GM19240 (cell line): ENCODE results near the gene HOXD4.

ENCODE experiments used
- DNase-seq: peaks from one replicate; pipeline ENCODE4 v3.0.0; 2011; ENCODE audit warnings: low spot score; ENCODE audit not compliant: insufficient read length

Gene HOXD4

DNA sequence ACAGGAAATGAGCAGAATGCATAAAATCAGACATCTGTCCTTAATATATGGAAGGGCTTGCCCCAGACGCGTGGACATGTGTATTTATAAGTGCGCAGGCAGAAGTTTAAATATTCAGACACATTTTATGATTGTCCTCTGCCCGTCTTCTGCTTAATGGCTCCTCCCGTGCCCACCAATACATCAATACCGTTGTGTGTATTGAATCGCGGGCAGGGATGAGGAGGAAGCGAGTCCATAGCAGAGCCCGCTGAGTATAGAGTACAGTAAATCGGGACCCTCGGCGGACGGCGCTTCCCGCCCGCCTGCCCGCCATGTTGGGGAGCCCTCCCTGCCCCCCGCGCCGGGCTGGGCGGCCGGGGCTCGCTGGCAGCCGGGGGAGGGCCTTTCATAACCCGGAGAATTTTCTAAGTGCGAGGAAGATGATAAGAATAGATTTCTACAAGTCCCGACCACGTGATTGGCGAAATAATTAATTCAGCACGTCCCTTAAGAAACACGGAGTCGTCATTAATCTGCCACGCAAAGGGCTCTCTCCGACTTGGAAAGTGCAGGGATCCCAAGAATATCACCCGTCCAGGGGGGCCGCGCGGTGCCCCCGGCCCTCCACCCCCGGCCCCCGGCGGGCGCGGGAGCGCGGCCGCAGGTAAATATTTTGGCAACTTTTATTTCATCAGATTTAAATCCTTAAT lies 5.6 kb downstream of the HOXD4 start, which contains the start of gene HOXD3:
Gene HOXD3, plus strand, starts transcription at position 501 of the 692 bp plus-strand sequence. CDS start 11,808 bp downstream, outside the sequence.
- no peak for DNase-seq

DNA sequence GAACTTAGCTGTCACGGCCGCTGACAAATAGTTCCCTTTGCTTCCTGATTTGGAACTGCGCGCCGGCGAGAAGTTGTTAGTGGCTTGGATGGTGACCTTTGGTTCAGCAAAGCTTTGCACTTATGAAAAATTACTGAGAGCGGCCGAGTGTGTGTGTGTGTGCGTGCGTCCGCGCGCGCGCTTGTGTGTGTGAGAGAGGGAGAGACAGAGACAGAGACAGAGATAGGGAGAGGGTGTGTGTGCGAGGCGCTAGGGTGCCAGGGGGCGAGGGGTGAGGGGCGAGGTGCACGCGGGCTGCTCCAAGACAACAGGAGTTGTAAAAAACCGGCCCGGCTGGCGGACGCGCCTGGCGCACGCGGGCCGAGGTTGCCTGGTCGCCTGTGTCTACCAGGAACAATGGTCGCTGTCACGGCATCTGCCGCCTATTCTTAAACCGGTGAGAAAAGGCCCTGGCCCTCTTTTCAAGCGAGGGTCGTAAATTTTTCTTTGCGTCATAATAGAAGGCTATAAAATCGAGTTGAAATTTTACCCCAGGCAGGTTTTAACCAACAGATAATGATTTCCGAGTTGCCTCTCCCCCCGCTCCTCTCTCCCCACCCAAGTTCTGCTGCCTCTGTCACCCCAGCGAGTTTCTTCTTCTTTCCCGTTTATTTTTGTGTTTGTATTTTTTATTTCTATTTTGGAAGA lies 6.3 kb downstream of the HOXD4 start:
- DNase-seq: no peak

DNA sequence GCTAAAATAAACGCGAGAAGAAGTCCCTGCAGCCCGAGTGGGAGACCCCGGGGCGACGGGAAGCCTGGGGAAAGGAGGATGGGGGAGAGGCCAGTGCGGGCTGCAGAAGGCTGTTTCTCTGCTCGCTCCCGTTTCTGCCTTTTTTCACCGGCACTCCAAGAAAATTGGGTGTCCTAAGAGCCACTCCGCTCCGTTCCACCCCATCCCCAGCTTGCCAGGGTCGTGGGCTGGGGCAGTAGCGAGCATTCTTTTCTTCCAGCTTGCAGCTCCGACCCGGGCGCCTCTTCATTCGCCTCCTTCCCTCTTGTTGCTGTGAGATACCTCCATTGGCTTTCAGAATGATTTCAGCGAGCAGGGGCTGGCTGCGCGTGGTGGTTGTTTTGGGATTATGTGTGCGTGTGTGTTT lies 6.8 kb downstream of the HOXD4 start:
- DNase-seq: no peak

DNA sequence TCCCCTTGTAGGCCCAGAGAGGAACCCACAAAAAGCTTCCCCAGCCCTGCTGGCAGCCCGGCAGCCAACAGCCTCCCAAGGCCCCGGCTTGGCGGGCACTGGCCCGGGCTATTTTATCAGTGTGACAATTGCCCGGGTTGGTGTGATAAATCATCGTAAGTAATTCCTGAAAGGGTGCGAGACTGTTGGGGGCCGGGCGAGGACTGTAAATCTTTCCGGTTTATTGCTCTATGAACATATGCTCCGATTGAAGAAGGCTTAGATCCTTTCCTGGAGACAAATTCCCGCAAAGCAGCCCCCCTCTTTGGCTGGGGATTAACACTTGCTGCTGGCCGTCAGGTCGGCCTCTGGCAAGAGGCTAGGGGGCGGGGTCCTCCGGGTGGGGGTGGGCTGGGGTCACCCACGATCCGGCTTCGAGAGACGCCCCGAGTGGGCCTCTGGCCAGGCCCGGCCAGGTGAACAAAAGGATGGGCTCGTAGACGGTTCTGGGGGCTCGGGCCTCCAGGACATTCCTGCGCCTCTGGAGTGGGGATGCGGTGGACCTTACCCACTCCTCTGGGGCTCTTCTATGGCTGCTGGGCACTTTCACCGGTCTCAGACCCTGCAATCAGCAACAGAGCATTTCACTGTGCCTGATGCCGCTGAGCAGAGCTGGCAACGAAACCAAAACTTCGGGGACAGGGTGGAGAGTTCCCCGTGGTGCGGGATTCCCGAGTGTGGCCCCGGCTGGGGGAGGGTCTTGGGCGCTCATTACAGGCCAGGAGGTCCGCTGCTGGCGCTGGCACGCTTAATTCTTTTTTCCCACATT lies 7.7 kb downstream of the HOXD4 start:
- no peak for DNase-seq

DNA sequence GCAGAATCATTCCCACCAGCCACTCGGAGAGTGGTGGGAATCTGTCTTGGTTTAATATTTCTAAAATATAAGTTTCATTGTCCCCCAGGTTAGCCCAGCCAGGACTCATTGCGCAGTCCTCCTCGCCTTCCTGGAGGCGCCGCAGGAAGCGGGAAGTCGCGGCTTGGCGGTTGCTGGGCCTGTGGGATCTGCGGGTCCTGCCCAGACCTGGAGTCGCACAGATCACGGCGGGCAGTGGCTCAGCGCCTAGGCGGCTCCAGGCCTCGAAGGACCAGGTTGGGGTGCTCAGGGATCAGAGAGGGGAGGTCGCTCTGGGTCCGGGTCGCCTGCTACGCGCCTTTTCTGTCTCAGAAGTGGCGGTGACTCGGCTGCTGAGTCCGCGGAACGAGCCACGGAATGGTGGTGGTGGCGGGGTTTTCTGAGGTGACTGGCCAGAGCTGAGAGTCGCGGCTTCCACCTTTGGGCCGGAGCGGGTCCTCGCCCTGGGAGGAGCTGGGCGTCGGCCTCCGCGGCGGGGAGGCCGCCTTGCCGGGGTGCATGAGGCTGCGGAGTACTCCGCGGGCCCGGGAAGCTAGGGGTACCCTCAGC lies 8.4 kb downstream of the HOXD4 start:
- no peak for DNase-seq

DNA sequence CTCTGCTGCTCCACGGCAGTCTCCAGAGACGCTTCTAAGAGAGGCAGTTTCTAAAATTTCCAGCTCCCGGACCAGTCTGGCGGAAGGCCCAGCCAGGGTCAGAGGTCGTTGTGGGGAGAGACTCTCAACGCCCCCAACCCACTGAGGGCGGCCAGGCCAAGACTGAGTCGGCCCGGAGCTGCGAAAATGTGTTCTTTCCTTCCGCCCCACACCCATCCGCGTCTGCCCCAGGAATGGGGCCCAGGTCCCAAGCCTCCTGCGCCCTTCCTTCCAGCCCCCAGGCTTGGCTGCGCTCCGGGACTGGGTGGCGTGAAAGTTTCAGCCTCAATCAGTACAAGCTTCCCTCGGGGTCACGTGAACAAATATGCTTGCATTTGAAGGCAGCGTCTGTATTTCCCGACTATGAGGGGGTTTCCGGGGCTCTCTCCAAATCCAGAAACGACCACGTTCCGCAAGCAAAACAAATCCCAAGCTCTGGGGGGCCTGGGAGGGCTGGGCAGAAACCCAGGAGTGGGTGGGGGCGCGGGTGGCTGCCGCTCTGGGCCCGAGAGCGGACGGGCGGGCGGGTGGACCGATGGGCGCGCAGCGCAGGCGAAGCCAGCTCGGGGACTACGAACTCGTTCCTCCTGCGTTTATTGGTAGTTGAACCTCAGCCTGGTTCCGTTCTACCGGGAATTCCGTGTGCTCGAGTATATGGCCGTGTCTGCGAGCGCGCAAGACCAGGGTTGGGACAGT lies 9.1 kb downstream of the HOXD4 start:
- DNase-seq: no peak

DNA sequence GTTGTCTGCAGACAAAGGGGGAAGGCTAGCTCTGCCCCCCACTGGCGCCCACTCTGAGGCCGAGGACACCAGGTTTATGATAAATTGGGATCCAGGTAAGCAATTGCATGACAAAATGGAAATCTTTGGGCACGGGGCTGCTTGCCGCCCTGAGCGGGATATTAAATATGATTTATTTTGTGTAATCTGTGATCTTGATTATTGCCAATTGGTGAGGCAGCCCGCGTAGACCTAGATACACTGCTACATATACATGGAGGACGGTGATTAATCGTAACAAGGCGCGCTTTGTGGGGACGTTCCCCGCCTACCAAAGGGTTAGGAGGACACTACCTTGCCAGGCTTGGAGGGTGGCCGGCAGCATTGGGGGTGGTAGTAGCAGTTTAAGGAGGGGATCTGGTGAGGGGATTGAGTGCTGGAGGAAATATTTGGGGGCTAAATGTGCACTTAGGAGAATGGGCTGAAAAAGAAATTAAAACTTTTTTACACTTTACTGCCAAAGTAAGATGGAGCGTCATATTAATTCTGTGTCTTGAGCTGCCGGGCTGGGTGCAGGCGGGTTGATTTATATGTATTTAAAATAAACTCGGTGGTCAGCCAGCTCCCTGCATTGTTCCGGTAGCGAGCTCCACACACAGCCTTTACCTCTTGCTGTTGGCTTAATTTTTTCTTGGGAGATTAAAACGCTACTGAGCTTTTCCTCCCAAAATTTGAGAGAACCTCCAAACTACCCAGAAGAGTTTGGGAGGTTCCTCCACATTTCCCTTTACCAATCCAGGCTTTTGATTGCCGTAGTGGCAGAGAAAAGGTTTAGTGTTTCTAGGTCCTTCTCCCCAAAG lies 9.9 kb downstream of the HOXD4 start:
- no peak for DNase-seq

DNA sequence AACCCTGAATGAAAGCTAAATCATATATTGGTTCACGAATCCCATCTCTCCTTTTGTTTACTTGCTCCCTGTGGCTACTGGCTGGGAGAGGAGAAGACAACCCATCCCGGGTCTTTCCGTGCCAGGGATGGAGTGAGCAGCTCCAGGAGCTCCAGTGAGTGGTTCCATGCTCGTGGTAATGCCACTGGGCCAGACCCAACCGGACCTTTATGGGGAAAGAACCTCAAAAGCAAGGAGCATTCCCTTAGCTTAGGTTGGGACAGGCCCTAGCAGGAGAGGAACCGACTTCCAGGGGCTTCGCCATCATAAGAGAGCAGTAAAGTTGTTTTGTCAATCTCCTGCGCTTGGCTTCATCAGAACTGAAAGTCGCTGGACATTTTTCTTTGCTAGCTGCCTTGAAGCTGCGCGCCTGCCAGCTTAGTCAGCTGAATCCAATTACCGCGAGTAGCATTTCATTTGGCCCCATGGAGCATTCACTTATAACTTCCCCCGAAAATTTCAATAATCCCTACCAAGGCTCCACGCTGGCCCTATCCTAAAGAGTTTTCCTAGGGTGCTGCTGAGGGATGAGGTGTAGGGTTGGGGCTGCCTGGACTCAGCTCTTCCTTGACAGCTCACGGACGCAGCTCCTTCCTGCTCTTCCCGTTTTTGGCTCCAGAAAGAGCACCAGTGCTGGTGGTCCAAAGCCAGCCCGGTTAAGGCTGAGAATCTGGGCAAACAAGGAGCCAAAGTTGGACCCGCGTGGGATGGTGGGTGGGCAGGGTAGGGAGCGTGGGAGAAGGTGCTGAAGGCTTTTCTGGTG lies 10.7 kb downstream of the HOXD4 start:
- no peak for DNase-seq

DNA sequence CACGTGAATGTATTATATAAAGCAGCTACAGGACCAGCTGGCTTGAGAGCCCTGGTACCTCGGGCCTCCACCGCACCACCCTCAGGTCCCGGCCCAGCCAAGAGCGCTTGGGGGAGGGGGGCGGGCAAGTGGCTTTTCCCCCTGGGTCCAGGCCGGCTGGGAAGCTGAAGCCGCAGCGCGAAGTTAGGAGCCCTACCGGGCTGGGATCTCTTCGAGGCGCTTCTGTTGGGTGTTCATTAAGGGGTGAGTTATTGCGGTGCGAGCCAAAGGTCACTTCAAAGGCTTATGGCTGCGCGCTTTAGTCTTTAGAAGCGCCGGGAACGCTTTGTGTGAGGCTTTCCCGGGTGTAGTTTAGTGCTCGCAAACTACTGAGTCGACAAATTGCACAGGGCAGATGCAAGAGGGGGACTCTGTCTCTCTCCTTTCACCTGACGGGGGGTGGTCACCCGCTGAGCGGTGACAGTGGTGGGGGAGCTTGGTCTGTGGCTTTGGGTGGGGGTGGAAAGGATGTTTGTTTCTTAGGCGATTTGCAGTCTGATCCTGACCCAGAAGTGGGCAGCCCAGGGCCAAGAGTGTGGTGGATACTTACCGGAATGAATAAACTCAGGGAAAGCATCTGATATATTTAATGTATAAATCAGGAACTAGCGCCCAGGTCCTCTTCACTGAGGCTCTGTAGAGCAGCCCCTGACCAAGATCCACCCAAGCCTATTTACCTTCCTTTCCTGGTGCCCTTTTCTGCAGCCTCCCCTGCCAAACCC lies 11.7 kb downstream of the HOXD4 start:
- DNase-seq: no peak

DNA sequence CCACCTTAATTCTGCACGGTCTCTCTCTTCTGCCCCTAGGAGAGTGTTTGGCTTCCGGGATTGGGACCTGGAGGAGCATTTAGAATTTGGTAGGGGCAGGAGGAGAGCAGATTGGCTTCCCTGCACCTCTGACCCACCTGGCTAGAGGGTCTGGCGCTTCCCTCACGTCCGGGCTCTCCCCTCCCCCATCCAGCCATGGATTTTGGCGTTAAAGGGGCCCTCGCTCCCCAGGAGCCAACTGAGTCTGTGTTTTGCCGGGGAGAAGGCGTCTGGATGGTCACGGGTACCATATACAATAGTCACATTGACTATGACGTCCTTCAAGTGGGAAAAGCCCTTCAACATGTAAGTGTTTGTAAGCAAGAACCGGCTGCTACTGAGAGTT lies 12.3 kb downstream of the HOXD4 start:
- DNase-seq: no peak

DNA sequence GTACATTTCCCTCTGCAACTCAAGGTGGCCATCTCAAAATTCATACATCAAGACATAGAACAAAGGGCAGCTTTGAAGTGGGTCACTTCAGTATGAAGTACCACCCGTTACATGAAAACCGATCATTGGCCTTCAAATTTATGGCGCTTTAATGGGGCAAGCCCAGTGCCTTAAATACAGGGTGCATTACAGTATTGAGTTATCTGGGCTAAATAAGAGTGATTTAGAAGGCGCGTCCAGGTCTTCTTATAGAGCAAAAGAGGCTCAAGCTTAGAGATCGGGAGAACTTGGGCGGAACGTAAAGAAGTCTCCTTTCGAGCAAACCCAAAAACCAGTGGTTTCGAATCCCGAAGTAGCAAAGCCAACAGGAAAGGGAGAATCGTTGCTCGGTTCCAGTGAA lies 12.9 kb downstream of the HOXD4 start:
- no peak for DNase-seq

DNA sequence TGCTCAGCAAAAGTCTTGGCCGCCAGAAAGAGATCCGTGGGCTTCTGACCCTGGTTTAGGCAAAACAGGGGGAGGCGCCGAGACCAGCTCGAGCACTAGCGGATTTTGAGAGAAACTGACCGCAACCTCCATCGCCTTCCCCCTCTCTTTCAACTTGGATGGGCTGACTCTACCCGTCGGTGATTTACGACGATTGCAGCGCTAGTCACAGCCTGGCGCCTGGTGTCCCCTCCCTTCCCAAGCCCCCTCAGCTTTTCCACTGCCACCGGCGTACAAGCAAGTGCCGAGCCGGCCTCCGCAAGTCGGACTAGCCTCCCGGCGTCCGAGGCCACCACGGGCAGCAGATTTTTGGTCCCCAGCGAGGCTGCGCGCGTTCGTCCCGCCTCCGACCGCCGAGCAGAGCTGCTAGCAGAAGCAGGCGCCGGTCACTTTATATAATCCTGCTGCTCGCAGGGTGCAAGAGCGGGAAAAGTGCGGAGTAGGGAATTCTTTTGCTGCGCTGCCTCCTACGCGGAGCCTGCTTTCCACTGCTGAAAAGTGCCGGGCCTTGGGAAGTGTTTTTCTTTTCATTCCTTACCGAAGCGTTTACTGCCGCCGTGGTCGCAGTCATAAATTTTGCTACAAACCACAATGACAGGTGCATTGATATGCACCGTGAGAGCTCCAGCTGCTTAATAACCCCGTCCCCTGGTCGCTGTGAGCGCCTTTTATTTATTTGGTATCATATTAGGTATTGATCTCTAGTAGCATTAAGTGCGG lies 13.4 kb downstream of the HOXD4 start:
- no peak for DNase-seq

DNA sequence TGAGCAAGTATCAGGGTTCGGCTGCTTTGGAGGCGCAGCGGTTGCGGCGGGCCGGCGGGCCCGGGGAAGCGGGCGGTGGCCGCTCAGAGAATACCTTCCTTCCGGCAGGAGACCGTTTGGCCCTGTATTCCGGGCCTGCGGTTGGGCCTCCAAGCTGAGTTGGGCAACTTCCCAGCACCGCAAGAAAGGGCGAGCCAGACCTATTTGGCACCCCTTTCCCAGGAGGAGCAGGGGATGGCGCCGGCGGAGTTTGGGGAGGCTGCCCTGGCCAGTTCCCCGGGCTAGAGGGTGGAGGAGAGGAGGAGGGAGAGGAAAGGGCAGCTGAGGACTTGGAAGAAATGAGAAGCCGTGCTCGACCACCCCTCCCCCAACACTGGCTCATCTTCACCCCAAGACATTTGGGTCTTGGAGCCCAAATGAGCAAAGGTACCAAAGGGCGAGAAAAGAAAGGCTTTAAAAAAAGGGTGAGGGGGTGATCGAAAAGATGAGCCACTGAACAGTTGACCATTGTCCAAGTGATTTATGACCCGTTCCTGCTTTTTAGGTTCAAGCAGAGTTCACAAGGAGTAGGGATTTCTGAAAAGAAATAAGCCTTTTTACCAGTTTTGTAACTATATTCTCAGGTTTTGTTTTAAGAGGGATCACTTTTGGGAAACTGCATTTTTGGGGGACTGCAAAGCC lies 14.2 kb downstream of the HOXD4 start:
- DNase-seq: no peak

DNA sequence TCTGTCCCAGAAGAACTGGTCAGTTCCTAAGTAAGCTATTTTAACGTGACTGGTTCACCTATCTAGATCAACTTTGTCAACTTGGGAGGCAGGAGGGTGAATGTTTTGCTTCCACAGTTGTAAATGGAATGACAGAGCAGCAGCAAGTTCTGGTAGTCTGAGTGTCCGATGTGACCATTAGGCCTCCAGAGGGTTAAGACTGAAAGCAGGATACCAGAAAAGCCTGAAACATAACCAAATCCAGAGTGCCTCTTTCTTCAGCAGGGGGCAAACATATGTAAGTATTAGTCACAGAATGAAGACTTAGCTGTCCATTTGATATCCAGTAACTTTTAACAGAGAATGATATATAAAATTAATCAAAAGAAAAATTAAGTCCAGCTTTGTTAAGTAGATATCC lies 14.9 kb downstream of the HOXD4 start:
- no peak for DNase-seq

DNA sequence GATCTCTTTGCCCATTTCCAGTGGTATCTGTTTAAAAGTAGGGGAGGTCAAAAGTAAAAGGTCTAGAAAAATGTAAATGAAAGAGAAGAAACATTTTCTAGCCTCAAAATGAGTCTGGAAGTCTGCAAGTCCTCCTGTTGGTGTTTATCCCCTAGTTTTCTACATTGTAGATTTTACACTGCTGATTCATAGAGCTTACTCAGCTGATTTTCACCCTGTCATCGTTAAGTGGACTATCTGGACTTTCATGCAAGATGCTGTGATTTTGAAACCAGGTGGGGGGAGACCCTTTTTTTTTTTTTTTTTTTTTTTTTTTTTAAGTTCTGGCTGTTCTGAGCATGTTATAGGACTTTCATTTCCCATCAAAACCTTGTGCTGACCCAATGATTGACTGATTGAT lies 16.0 kb downstream of the HOXD4 start:
- no peak for DNase-seq

DNA sequence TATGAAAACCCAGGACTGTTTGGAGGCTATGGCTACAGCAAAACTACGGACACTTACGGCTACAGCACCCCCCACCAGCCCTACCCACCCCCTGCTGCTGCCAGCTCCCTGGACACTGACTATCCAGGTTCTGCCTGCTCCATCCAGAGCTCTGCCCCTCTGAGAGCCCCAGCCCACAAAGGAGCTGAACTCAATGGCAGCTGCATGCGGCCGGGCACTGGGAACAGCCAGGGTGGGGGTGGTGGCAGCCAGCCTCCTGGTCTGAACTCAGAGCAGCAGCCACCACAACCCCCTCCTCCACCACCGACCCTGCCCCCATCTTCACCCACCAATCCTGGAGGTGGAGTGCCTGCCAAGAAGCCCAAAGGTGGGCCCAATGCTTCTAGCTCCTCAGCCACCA lies 17.8 kb downstream of the HOXD4 start:
- DNase-seq: no peak

DNA sequence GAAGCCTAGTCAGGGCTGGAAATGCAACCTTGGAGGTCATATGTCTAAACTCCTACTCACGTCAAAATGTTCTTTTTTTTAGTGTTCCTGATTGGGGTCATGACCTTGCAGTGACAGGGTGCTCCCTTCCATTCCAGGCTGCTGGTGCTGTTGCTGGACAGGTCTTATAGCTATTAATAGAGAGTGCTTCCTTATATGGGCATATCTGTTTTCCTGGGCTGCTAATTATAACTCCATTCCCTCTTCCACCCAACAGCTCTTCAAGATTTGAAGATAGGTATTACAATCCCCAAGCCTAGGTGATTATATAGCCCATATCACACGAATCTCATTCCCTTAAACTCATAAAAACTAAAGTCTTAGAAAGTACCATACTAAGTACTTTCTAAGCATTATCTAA lies 18.4 kb downstream of the HOXD4 start:
- no peak for DNase-seq
